Measurements from ENCODE around the gene OXCT2.

Gene OXCT2

GRCh38 chr1:39733161-39733560, 38.0 kb downstream of the OXCT2 start:
- no peak for DNase-seq (ENCODE audit: low read depth in 2 of 2)

GRCh38 chr1:39732730-39733129, 38.4 kb downstream of the OXCT2 start:
- no peak for DNase-seq (ENCODE audit: low read depth in 2 of 2)

GRCh38 chr1:39729842-39730241, 41.3 kb downstream of the OXCT2 start:
- no peak for DNase-seq (ENCODE audit: low read depth in 2 of 2)

- no peak for DNase-seq (ENCODE audit: low read depth in 2 of 2)
These were observed 42.1 kb downstream of the OXCT2 start for GRCh38 chr1:39729030-39729429.

GRCh38 chr1:39727932-39728317, 43.2 kb downstream of the OXCT2 start:
- no peak for DNase-seq (ENCODE audit: low read depth in 2 of 2)

GRCh38 chr1:39727221-39727931, 43.8 kb downstream of the OXCT2 start:
- no peak for DNase-seq (ENCODE audit: low read depth in 2 of 2)

GRCh38 chr1:39726600-39726999, 44.5 kb downstream of the OXCT2 start:
- no peak for DNase-seq (ENCODE audit: low read depth in 2 of 2)

GRCh38 chr1:39722495-39722894, 48.7 kb downstream of the OXCT2 start:
- no peak for DNase-seq (ENCODE audit: low read depth in 2 of 2)

- DNase-seq (ENCODE audit: low read depth in 2 of 2): no peak
These were observed 49.5 kb downstream of the OXCT2 start for GRCh38 chr1:39721664-39722063.

GRCh38 chr1:39720094-39720999, 50.8 kb downstream of the OXCT2 start:
- DNase-seq (ENCODE audit: low read depth in 2 of 2): no peak

Measured in activated CD8-positive, alpha-beta memory T cell treated with anti-CD3 and anti-CD28 coated beads for 4 hours (primary cell).